SK-N-SH treated with all-trans-retinoic acid at 6 μM for 48 hours (cell line): ENCODE data around the gene LAMA3.

Experiments
- ATAC-seq: fragments of 200-7000 bp; cut with Tn5 transposase; 3 replicates; pipeline ENCODE4 v1.9.1; 2020; ENCODE audit warnings: mild to moderate bottlenecking, moderate library complexity
- ARNTL ChIP-seq: fragments of 450-650 bp; formaldehyde crosslinking; IDR thresholded peaks from 2 replicates; pipeline ENCODE4 v1.5.0; 2020; ENCODE audit warnings: low read depth, mild to moderate bottlenecking, moderate library complexity, borderline replicate concordance
- BACH2 ChIP-seq: fragments of 250-450 bp; sonication (Bioruptor Pico); IDR thresholded peaks from 2 replicates; pipeline ENCODE4 v1.9.0; 2021; ENCODE audit warnings: mild to moderate bottlenecking, borderline replicate concordance
- CSDC2 ChIP-seq: fragments of 250-450 bp; sonication (Bioruptor Pico); IDR thresholded peaks from 2 replicates; pipeline ENCODE4 v1.5.0; 2020; ENCODE audit warnings: mild to moderate bottlenecking, moderate library complexity
- CSRNP3 ChIP-seq: fragments of 250-450 bp; sonication (Bioruptor Pico); IDR thresholded peaks from 2 replicates; pipeline ENCODE4 v1.5.1; 2021; ENCODE audit warnings: mild to moderate bottlenecking, moderate library complexity
- OSR1 ChIP-seq: fragments of 250-450 bp; sonication (Bioruptor Pico); IDR thresholded peaks from 2 replicates; pipeline ENCODE4 v1.8.0; 2022; ENCODE audit warnings: moderate library complexity, mild to moderate bottlenecking, inconsistent platforms
- PATZ1 ChIP-seq: fragments of 250-450 bp; sonication (Bioruptor Pico); IDR thresholded peaks from 2 replicates; pipeline ENCODE4 v1.8.0; 2020; ENCODE audit warnings: mild to moderate bottlenecking, moderate library complexity, borderline replicate concordance
- POU6F1 ChIP-seq: fragments of 250-450 bp; sonication (Bioruptor Pico); IDR thresholded peaks from 2 replicates; pipeline ENCODE4 v1.8.0; 2021; ENCODE audit warnings: low read depth, mild to moderate bottlenecking, moderate library complexity, borderline replicate concordance
- PPARA ChIP-seq: fragments of 250-450 bp; sonication (Bioruptor Pico); IDR thresholded peaks from 2 replicates; pipeline ENCODE4 v1.5.0; 2020; ENCODE audit warnings: mild to moderate bottlenecking, borderline replicate concordance
- RARB ChIP-seq: fragments of 250-450 bp; sonication (Bioruptor Pico); IDR thresholded peaks from 2 replicates; pipeline ENCODE4 v1.8.0; 2021; ENCODE audit warnings: mild to moderate bottlenecking, moderate library complexity
- TCF4 ChIP-seq: fragments of 250-450 bp; sonication (Bioruptor Pico); IDR thresholded peaks from 2 replicates; pipeline ENCODE4 v1.8.0; 2021; ENCODE audit warnings: mild to moderate bottlenecking, moderate library complexity, borderline replicate concordance
- TOX ChIP-seq: fragments of 250-450 bp; sonication (Bioruptor Pico); IDR thresholded peaks from 2 replicates; pipeline ENCODE4 v1.8.0; 2021; ENCODE audit warnings: mild to moderate bottlenecking, moderate library complexity, borderline replicate concordance
- TSHZ2 ChIP-seq: fragments of 250-450 bp; sonication (Bioruptor Pico); IDR thresholded peaks from 2 replicates; pipeline ENCODE4 v1.5.0; 2020; ENCODE audit warnings: mild to moderate bottlenecking, moderate library complexity
- ZC3H10 ChIP-seq: fragments of 250-450 bp; sonication (Bioruptor Pico); IDR thresholded peaks from 2 replicates; pipeline ENCODE4 v1.5.1; 2021; ENCODE audit warnings: mild to moderate bottlenecking, moderate library complexity
- ZFP3 ChIP-seq: fragments of 250-450 bp; sonication (Bioruptor Pico); IDR thresholded peaks from 2 replicates; pipeline ENCODE4 v1.5.0; 2020; ENCODE audit warnings: mild to moderate bottlenecking, moderate library complexity
- ZFP30 ChIP-seq: fragments of 450-650 bp; formaldehyde crosslinking; IDR thresholded peaks from 2 replicates; pipeline ENCODE4 v1.5.0; 2022; ENCODE audit warnings: mild to moderate bottlenecking, moderate library complexity
- ZNF565 ChIP-seq: fragments of 450-650 bp; formaldehyde crosslinking; conservative IDR thresholded peaks from 2 replicates; pipeline ENCODE4 v1.5.0; 2020; ENCODE audit warnings: low read depth, mild to moderate bottlenecking, moderate library complexity
- ZNF70 ChIP-seq: fragments of 450-650 bp; formaldehyde crosslinking; IDR thresholded peaks from 2 replicates; pipeline ENCODE4 v1.5.0; 2020; ENCODE audit warnings: mild to moderate bottlenecking, moderate library complexity
- ZNF8 ChIP-seq: fragments of 450-650 bp; formaldehyde crosslinking; IDR thresholded peaks from 2 replicates; pipeline ENCODE4 v1.5.0; 2020; ENCODE audit warnings: mild to moderate bottlenecking, moderate library complexity

Gene LAMA3

GRCh38 chr18:23798824-23799223, 109.6 kb downstream of the LAMA3 start:
- TF ChIP-seq ZNF565 (no peak), CSDC2 (CRISPR knock-in tag) (no peak), ZFP3 (CRISPR knock-in tag) (no peak), TOX (CRISPR knock-in tag) (no peak), ZC3H10 (CRISPR knock-in tag) (no peak), BACH2 (CRISPR knock-in tag) (no peak), ZFP30 (CRISPR knock-in tag) (no peak), ARNTL (CRISPR knock-in tag) (no peak), CSRNP3 (no peak), POU6F1 (CRISPR knock-in tag) (no peak), RARB (no peak), ZNF70 (CRISPR knock-in tag) (no peak), ZNF8 (CRISPR knock-in tag) (no peak), OSR1 (CRISPR knock-in tag) (no peak), PATZ1 (CRISPR knock-in tag) (no peak), PPARA (no peak), TSHZ2 (no peak), TCF4 (CRISPR knock-in tag) (no peak)
- no peak for ATAC-seq

GRCh38 chr18:23799540-23799939, 110.3 kb downstream of the LAMA3 start:
- TF ChIP-seq ZC3H10 (CRISPR knock-in tag) (no peak), RARB (no peak), TOX (CRISPR knock-in tag) (no peak), ZFP30 (CRISPR knock-in tag) (no peak), CSRNP3 (no peak), TCF4 (CRISPR knock-in tag) (no peak), PATZ1 (CRISPR knock-in tag) (no peak), OSR1 (CRISPR knock-in tag) (no peak), POU6F1 (CRISPR knock-in tag) (no peak), ZFP3 (CRISPR knock-in tag) (no peak)
- TF ChIP-seq, all 23 proteins: peak for 0
- ATAC-seq, result no peak
